Fibroblast of mammary gland (primary cell): Measurements from ENCODE around the gene ASPA.

Source experiments
- DNase-seq: peaks from one replicate; pipeline ENCODE4 v3.0.0-alpha.2; 2010; ENCODE audit warnings: low read depth
- H3K4me3 ChIP-seq: 2 replicates; pipeline ENCODE4 v1.5.1; 2011; ENCODE audit warnings: low read depth, mild to moderate bottlenecking, low read length, moderate library complexity; ENCODE audit not compliant: control insufficient read depth
- CTCF ChIP-seq: conservative IDR thresholded peaks from 2 replicates; pipeline ENCODE4 v1.5.1; 2011; ENCODE audit warnings: low read depth, low read length, inconsistent platforms; ENCODE audit not compliant: control insufficient read depth, insufficient read depth

ASPA gene

GRCh38 chr17:3485481-3486068 is 9.8 kb downstream of the ASPA start:
- no peak for TF ChIP-seq CTCF
- no peak for DNase-seq

GRCh38 chr17:3497101-3497500 is 21.3 kb downstream of the ASPA start:
- DNase-seq: no peak
- no peak overlapping the region for H3K4me3 ChIP-seq
- no peak for TF ChIP-seq CTCF

More at GRCh38 chr17:3485481-3486068, 9.8 kb downstream of the ASPA start:
- no peak overlapping the region for H3K4me3 ChIP-seq

- no peak for TF ChIP-seq CTCF
- DNase-seq: peak; percentile 10
- H3K4me3 ChIP-seq: no peak overlapping the region
Measured at GRCh38 chr17:3501344-3501743, 25.5 kb downstream of the ASPA start.

GRCh38 chr17:3502466-3502865 is 26.7 kb downstream of the ASPA start:
- TF ChIP-seq CTCF: no peak
- DNase-seq: no peak
- H3K4me3 ChIP-seq: no peak overlapping the region

GRCh38 chr17:3503285-3503684 is 27.5 kb downstream of the ASPA start:
- no peak for DNase-seq
- no peak overlapping the region for H3K4me3 ChIP-seq
- no peak for TF ChIP-seq CTCF

- DNase-seq: no peak
- H3K4me3 ChIP-seq: no peak overlapping the region
- TF ChIP-seq CTCF: no peak
Measured at GRCh38 chr17:3505008-3505407, 29.2 kb downstream of the ASPA start.

- no peak for DNase-seq
- TF ChIP-seq CTCF: no peak
- H3K4me3 ChIP-seq: no peak overlapping the region
Measured at GRCh38 chr17:3506054-3506453, 30.3 kb downstream of the ASPA start.
